Pons (tissue), 1 donor: ENCODE measurements around the gene HJV.
"Not testable (repeated sequence)": the region's sequence is repeated elsewhere in the genome, so short reads cannot be mapped to it uniquely, and the experiment has no call there.

Experiments
- DNase-seq: peaks from one replicate; pipeline ENCODE4 v3.0.0-alpha.2; 2016; ENCODE audit warnings: low spot score

HJV gene, protein sequence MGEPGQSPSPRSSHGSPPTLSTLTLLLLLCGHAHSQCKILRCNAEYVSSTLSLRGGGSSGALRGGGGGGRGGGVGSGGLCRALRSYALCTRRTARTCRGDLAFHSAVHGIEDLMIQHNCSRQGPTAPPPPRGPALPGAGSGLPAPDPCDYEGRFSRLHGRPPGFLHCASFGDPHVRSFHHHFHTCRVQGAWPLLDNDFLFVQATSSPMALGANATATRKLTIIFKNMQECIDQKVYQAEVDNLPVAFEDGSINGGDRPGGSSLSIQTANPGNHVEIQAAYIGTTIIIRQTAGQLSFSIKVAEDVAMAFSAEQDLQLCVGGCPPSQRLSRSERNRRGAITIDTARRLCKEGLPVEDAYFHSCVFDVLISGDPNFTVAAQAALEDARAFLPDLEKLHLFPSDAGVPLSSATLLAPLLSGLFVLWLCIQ

GRCh38 chr1:146021622-146022402 lies at the start of gene HJV:
HJV (minus strand) TSS chr1:146021735; CDS start chr1:146020231, 1,504 bp downstream.
- no peak for DNase-seq

GRCh38 chr1:146059148-146059547 lies 37.6 kb upstream of the HJV start:
- not testable (repeated sequence) for DNase-seq

- peak; percentile 85 for DNase-seq
Observed at GRCh38 chr1:146051852-146052676, 30.5 kb upstream of the HJV start.

DNA sequence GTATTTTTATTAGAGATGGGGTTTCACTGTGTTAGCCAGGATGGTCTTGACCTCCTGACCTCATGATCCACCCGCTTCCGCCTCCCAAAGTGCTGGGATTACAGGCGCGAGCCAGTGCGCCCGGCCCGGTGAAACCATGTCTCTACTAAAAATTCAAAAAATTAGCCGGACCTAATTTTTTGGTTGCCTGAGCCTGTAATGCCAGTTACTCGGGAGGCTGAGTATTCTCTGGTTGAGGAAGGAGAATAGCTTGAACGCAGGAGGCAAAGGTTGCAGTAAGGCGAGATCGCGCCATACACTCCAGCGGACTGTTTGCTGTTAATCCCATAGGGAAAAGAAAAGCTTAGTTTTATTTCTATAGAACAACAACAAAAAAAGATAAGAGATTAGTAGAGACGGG lies 29.9 kb upstream of the HJV start:
- DNase-seq, result no peak

- not testable (repeated sequence) for DNase-seq
Observed at GRCh38 chr1:146050652-146050963, 29.1 kb upstream of the HJV start.

- not testable (repeated sequence) for DNase-seq
Observed at GRCh38 chr1:146049866-146050651, 28.5 kb upstream of the HJV start.

DNA sequence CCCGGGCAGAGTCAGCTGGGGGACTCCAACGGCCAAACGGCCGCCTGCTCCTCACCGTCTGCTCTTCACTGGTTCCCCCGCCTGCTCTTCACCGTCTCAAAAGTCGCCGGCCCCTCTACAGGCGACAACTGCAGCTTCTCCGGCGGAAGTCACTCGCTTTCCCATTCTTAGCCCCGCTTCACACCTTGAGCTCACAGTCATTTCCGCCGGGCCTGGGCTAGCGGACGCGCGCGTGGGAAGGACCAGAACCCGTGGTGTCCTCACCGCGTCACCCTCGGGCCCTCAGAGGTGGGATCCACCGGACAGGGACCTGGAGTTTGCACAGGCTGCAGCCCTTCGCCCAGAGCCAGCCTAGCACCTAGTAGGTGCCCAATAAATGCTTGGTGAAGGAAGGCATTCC lies 27.9 kb upstream of the HJV start:
- DNase-seq, result no peak

- not testable (repeated sequence) for DNase-seq
Observed at GRCh38 chr1:146048514-146049115, 27.1 kb upstream of the HJV start.

GRCh38 chr1:146046664-146047063 lies 25.1 kb upstream of the HJV start:
- no peak for DNase-seq

DNA sequence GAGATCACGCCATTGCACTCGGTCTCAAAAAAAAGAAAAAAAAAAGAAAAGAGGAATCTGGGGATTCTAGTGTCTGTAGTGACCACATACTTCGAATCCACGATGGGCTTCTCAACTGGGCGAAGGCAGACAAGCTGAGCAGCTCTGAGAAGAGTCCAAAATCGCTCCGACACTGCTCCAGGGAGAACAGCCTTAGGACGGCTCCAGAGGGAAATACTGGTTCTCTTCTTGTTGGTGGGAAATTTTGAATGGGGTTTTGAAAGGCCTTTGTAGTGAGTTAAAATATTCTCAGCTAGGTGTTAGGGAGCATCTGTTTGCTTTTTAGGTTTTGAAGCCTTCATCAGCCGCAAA lies 18.3 kb upstream of the HJV start:
- peak; percentile 18 for DNase-seq

DNA sequence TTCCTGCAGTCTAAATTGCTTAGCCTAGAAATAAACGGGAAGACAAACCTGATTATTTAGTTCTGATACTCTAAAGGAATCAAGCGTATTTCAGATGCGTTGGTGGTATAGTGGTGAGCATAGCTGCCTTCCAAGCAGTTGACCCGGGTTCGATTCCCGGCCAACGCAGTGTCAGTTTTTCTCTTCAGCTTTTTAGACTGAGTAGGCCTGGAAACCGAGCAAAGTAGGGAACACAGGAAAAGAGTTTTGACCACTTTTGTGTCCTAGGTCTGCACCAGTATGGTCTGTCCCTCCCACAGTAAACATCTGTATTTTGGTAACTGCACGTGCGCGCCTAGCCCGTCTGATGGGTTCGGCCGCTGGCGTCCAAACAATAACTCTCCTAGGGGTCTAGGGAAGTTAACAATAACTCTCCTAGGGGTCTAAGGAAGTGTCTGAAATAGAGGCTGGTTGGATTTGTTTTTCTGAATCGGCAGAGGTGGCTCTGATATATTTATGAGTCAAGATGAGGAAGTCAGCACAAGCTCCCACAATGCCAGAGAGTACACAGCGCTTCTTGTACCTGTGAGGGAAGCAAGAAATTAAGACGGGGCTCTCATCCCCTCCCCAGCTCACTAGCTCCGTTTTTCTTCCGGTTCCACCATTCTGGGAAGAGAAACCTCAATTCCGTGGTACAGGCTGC lies 15.6 kb upstream of the HJV start:
- peak; percentile 98 for DNase-seq

DNA sequence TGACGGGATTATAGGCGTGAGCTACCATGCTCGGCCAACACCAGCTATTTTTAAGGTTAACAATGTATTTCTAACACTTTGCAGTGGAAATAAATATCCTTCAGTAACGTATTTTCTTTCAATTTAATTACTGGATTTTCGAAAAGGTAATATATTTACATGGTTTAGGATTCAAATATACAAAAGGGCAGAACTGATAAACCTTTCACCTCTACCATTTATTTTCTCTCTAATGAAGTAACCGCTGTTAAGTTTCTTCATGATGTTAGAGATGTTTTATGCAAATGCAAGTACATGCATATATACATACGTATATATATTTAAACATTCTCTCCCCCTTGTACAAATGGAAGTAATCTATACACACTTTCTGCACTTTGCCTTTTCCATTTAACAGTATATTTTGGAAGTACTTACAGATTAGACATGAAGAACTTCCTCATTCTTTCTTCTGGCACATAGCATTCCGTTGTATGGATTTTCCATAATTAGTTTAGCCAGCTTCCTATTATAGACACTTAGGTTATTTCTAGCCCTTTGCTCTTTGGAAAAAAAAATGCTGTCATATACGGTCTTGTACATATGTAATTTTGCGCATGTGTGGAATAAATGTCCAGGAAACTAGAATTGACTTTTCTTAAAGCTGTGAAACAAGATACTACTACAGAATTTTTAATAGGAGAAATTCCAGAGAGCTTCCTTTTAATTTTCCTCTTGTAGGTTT lies 14.9 kb upstream of the HJV start:
- DNase-seq, result peak; percentile 52

DNA sequence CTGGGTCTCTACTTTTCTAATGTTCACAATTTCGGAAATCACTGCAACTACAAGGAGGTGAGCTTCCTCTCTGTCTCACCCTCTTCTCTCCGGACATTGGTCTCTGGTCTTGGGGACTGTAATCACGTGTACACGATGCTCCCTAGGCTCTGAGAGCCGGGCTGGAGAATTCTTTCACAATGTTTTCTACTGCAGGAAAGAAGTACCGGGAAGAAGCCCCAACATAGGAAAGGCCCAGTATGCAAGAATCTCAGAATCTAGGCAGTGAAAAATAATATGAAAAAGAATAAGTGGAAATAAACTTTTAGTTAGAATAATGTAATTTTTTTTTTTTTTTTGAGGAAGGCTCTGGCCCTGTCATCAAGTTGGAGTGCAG lies 13.5 kb upstream of the HJV start:
- DNase-seq, result peak; percentile 53

GRCh38 chr1:146032631-146033219 lies 11.2 kb upstream of the HJV start:
- DNase-seq, result peak; percentile 77

- DNase-seq, result peak; percentile 85
Observed at GRCh38 chr1:146031476-146031875, 9.9 kb upstream of the HJV start.

DNA sequence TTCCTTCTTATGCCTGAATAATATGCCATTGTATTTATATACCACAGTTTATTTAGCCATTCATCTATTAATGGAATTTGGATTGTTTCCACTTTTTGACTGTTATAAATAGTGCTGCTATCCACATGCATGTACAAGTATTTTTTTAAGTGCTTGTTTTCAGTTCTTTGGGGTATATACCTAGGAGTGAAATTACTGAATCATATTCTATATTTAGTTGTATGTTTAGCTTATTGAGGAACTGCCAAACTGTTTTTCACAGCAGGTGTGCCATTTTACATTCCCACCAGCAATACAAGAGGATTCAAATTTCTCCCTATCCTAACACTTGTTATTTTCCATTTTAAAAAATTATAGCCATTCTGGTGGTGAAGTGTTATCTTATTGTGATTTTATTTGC lies 7.6 kb upstream of the HJV start:
- DNase-seq, result no peak

- DNase-seq, result not testable (repeated sequence)
Observed at GRCh38 chr1:146026650-146027049, 5.1 kb upstream of the HJV start.

DNA sequence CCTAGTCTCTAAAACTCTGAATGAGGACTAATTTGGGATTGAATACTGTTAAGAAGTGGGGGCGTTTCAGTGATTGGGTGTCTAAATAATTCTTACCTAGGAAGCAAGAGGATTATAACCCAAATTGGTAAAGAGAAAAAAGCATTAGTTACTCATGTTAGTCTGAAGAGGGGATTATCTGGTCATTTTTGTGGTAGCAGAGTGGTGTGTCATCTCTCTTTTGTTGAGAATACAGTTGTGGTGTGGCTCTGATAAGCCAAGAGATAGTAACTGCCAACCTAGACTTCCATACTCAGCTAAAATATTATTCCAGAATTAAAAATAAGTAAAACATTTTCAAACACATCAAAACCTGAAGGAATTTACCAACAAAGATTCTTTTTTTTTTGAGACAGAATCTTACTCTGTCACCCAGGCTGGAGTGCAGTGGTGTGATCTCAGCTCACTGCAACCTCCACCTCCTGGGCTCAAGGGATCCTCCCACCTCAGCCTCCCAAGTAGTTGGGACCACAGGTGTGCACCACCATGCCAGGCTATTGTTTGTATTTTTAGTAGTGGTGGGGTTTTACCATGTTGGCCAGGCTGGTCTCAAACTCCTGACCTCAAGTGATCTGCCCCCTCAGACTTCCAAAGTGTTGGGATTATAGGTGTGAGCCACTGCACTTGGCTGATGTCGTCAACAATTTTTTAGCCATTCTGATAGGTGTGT lies 4.4 kb upstream of the HJV start:
- DNase-seq, result not testable (repeated sequence)
